ENCODE results near the gene SHKBP1. TPM values are rescaled to one million over a fixed set of nuclear protein-coding genes. Genes with fewer than 3 reads are reported as not detected.
A peak's percentile ranks its signal among the peaks of the same experiment; 100 is the strongest.

Gene SHKBP1
- total and polyA plus RNA-seq, 2 of the 13 experiments (the other 11 are each of a cell fraction or from before 2014, with no cell fraction given): 16.2 to 17.4 TPM

GRCh38 chr19:40596608-40597328, 20.1 kb downstream of the SHKBP1 start (continued):
- TF ChIP-seq ZNF20 (CRISPR knock-in tag; IDR thresholded peaks at IDR 0.05) (no peak), TFDP1 (CRISPR knock-in tag; IDR thresholded peaks at IDR 0.05; ENCODE audit: borderline replicate concordance) (peak; percentile 70; the same call in 1 of the 2 replicates), ZNF574 (CRISPR knock-in tag; IDR thresholded peaks at IDR 0.05) (peak; percentile 37; the same call in 1 of the 2 replicates), GABPB1 (CRISPR knock-in tag; IDR thresholded peaks at IDR 0.05) (peak; percentile 12; the same call in 1 of the 2 replicates), FOXK2 (IDR thresholded peaks at IDR 0.05) (no peak), ZNF782 (CRISPR knock-in tag; IDR thresholded peaks at IDR 0.05; ENCODE audit: borderline replicate concordance) (0 out of 2 replicates have a peak, but pooled peaks have one; percentile 22)

GRCh38 chr19:40597329-40597838, 20.7 kb downstream of the SHKBP1 start:
- 22% methylated on average over 14 of the region's 18 CpGs for WGBS (ENCODE audit: low lambda C conversion rate)
- no peaks in the 10 kb centered on the region for H3K9me3 ChIP-seq (ENCODE audit: low read length)
- no TSS peak for BruUV-seq (replicated peaks)
- peaks cover 5% of the 10 kb centered on the region for H4K20me1 ChIP-seq (ENCODE audit: insufficient read depth, low read length)
- peak overlapping the region in 1 of 3 experiments; percentile 28; a peak in 1 of 6 replicates for H3K4me3 ChIP-seq (replicated peaks in 1 of 3; ENCODE audit: insufficient read depth in 1 of 3, low read depth in 2 of 3, low read length in 3 of 3)
- no peak overlapping the region for H2AFZ ChIP-seq (ENCODE audit: low read length)
- TF ChIP-seq ZNF331 (CRISPR knock-in tag; IDR thresholded peaks at IDR 0.05): no peak
- no peak for TF ChIP-seq ZNF251 (CRISPR knock-in tag; IDR thresholded peaks at IDR 0.05)
- TF ChIP-seq RBAK (CRISPR knock-in tag; IDR thresholded peaks at IDR 0.05): no peak
- no peak for TF ChIP-seq MTF2 (CRISPR knock-in tag; IDR thresholded peaks at IDR 0.05; ENCODE audit: borderline replicate concordance)
- no peak for TF ChIP-seq SYNCRIP (IDR thresholded peaks at IDR 0.05; ENCODE audit: insufficient read depth, low read depth, low read length)
- TF ChIP-seq KLF13 (CRISPR knock-in tag; IDR thresholded peaks at IDR 0.05): no peak
- TF ChIP-seq KLF6 (CRISPR knock-in tag; IDR thresholded peaks at IDR 0.05): no peak
- TF ChIP-seq SCMH1 (CRISPR knock-in tag; IDR thresholded peaks at IDR 0.05; ENCODE audit: borderline replicate concordance): no peak
- no peak for TF ChIP-seq ZNF572 (CRISPR knock-in tag; IDR thresholded peaks at IDR 0.05)
- no peak for TF ChIP-seq ERF (CRISPR knock-in tag; IDR thresholded peaks at IDR 0.05)
- TF ChIP-seq CC2D1A (CRISPR knock-in tag; IDR thresholded peaks at IDR 0.05): no peak
- no peak for TF ChIP-seq GATAD1 (CRISPR knock-in tag; IDR thresholded peaks at IDR 0.05)
- no peak for TF ChIP-seq ATF7 (IDR thresholded peaks at IDR 0.05)
- no peak for TF ChIP-seq ATF7 (CRISPR knock-in tag; IDR thresholded peaks at IDR 0.05)
- no peak for TF ChIP-seq ZNF576 (CRISPR knock-in tag; IDR thresholded peaks at IDR 0.05)
- peaks cover 33% of the 10 kb centered on the region for H3K4me1 ChIP-seq (ENCODE audit: insufficient read depth, low read length)
- intact Hi-C loops (cut with micrococcal nuclease; ENCODE audit: unreplicated experiment): loop anchor here (5.0 kb wide), 1 partner anchor 70 kb away; no protein-coding TSS in a partner anchor
- in situ Hi-C loops (cut with HindIII; ENCODE audit: extremely low pct_ligation_motif_present, low pct_unique_long_range_greater_than_20kb): no loop called here
- H3K9ac ChIP-seq (ENCODE audit: insufficient read depth, low read depth, low read length): no peak overlapping the region
- peaks cover 6 to 48% of the 10 kb centered on the region in 2 experiments; a peak in 3 of 5 replicates for H3K27me3 ChIP-seq (ENCODE audit: control insufficient read depth in 1 of 2, insufficient read depth in 2 of 2, low read length in 2 of 2)
- ChIA-PET POLR2A (no interaction called here), CTCF (ENCODE audit: low intra/inter-chr PET ratio, low total read pairs) (interaction anchor here (1.1 to 1.8 kb wide), 2 partner anchors 56 to 74 kb away, joined by 3 to 7 read pairs; no protein-coding TSS in a partner anchor)
- DNase-seq (ENCODE audit: low spot score) (no peak), ATAC-seq (no peak), FAIRE-seq (no peak)
- H3K4me2 ChIP-seq (ENCODE audit: low read depth, low read length): 0 out of 2 replicates have a peak overlapping the region, but pooled peaks have one; percentile 27
- H3K79me2 ChIP-seq (ENCODE audit: insufficient read depth, low read length): no peaks in the 10 kb centered on the region
- no peaks in the 10 kb centered on the region for H3K36me3 ChIP-seq (replicated peaks in 1 of 2; ENCODE audit: control insufficient read depth in 1 of 2, insufficient read depth in 2 of 2, low read length in 2 of 2)
- no peak overlapping the region for H3K27ac ChIP-seq (ENCODE audit: extremely low read length, insufficient read depth, low read length)
